GM12891 (cell line): ENCODE measurements around the gene GORASP1.

Source experiments
- PAX5 ChIP-seq: IDR thresholded peaks from 2 replicates; pipeline ENCODE4 v1.6.1; 2011; ENCODE audit warnings: low read length, moderate library complexity, mild to moderate bottlenecking; ENCODE audit not compliant: insufficient read depth, severe bottlenecking
- POLR2A ChIP-seq: IDR thresholded peaks from 2 replicates; pipeline ENCODE4 v1.6.1; 2011; ENCODE audit warnings: low read depth, low read length, control low read depth
- POLR2AphosphoS5 ChIP-seq: IDR thresholded peaks from 2 replicates; pipeline ENCODE4 v1.6.1; 2011; ENCODE audit warnings: low read depth, low read length, control low read depth
- SPI1 ChIP-seq: IDR thresholded peaks from 2 replicates; pipeline ENCODE4 v1.6.1; 2011; ENCODE audit warnings: low read depth, low read length, control low read depth
- TAF1 ChIP-seq: IDR thresholded peaks from 2 replicates; pipeline ENCODE4 v1.6.1; 2011; ENCODE audit warnings: low read depth, low read length, control low read depth

GRCh38 chr3:39110041-39110639, 2.7 kb upstream of the GORASP1 start:
- no peak for TF ChIP-seq POLR2AphosphoS5
- no peak for TF ChIP-seq POLR2A
- no peak for TF ChIP-seq TAF1
- TF ChIP-seq SPI1: no peak
- TF ChIP-seq PAX5: no peak
